Panc1 (cell line): ENCODE data around the gene KRTAP3-1. TPM values are rescaled to one million over a fixed set of nuclear protein-coding genes. Genes with fewer than 3 reads are reported as not detected.

ENCODE experiments used
- ATAC-seq: fragments of 200-7000 bp; cut with Tn5 transposase; 2 replicates; pipeline ENCODE4 v1.9.1; 2020; ENCODE audit warnings: mild to moderate bottlenecking, moderate library complexity
- BruUV-seq: library from RNA; stranded (reverse); fragments of 400-500 nt; replicated peaks from 2 replicates; lab custom pipeline; 2021; lab: Mats Ljungman, UMichigan
- CTCF ChIA-PET: fragments of 300-600 bp; sonication (Branson Sonifier 250); formaldehyde crosslinking; loops from one replicate; lab custom pipeline; 2022; ENCODE audit warnings: antibody characterized with exemption; lab: Charles Lee
- POLR2A ChIA-PET: fragments of 300-600 bp; sonication (Branson Sonifier 250); formaldehyde crosslinking; loops from one replicate; lab custom pipeline; 2022; ENCODE audit warnings: antibody characterized with exemption; lab: Charles Lee
- DNase-seq: peaks from one replicate; pipeline ENCODE4 v3.0.0-alpha.2; 2010; ENCODE audit warnings: low read depth, low spot score
- H3K27ac ChIP-seq: 2 replicates; pipeline ENCODE4 v1.5.1; 2011; ENCODE audit warnings: mild to moderate bottlenecking, low read length, inconsistent platforms
- H3K27me3 ChIP-seq: fragments of 200-500 bp; sonication (Bioruptor generic); 2 replicates; pipeline ENCODE4 v1.6.0; 2014; ENCODE audit warnings: low read length, inconsistent platforms; ENCODE audit not compliant: control insufficient read depth, insufficient read depth
- H3K36me3 ChIP-seq: fragments of 200-500 bp; sonication (Bioruptor generic); 2 replicates; pipeline ENCODE4 v1.5.1; 2014; ENCODE audit warnings: inconsistent platforms, mild to moderate bottlenecking, low read length, moderate library complexity; ENCODE audit not compliant: control insufficient read depth, insufficient read depth
- H3K4me1 ChIP-seq: 2 replicates; pipeline ENCODE4 v1.5.1; 2011; ENCODE audit warnings: inconsistent platforms, mild to moderate bottlenecking, low read length, moderate library complexity; ENCODE audit not compliant: control insufficient read depth, insufficient read depth
- H3K4me3 ChIP-seq, 2 experiments: 2 replicates each; pipeline ENCODE4 v1.5.1; 2011 to 2012; ENCODE audit warnings: low read depth in 2 of 2, low read length in 2 of 2, mild to moderate bottlenecking in 2 of 2, inconsistent platforms in 1 of 2, moderate library complexity in 1 of 2
- H3K9me3 ChIP-seq: fragments of 200-500 bp; sonication (Bioruptor generic); 2 replicates; pipeline ENCODE4 v1.5.1; 2014; ENCODE audit warnings: low read depth, mild to moderate bottlenecking, inconsistent platforms, low read length, moderate library complexity; ENCODE audit not compliant: control insufficient read depth, insufficient read depth
- POLR2AphosphoS5 ChIP-seq: IDR thresholded peaks from 2 replicates; pipeline ENCODE4 v1.6.1; 2012; ENCODE audit warnings: mild to moderate bottlenecking, low read depth, low read length, moderate library complexity
- SIN3A ChIP-seq: IDR thresholded peaks from 2 replicates; pipeline ENCODE4 v1.6.1; 2012; ENCODE audit warnings: low read depth, mild to moderate bottlenecking, low read length, moderate library complexity, borderline replicate concordance; ENCODE audit not compliant: insufficient read depth
- TCF7L2 ChIP-seq: IDR thresholded peaks from 2 replicates; pipeline ENCODE4 v1.6.1; 2011; ENCODE audit warnings: mild to moderate bottlenecking, low read depth, low read length, inconsistent platforms
- in situ Hi-C: cut with HindIII; loops from 2 replicates; pipeline ENCODE4 v1.10.0; 2016; ENCODE audit warnings: low sequenced_read_pairs, low pct_unique_long_range_greater_than_20kb
- intact Hi-C: fragments of 100-400 bp; cut with micrococcal nuclease; formaldehyde crosslinking; loops from one replicate; pipeline ENCODE4 v1.10.0; 2022; ENCODE audit not compliant: unreplicated experiment
- total RNA-seq: library from RNA; stranded (reverse); gene quantifications from one replicate; pipeline ENCODE4 v1.2.1, GENCODE V29; 2021; ENCODE audit not compliant: unreplicated experiment
- TF ChIP-seq, protein P1 (sequence below): fragments of 450-650 bp; IDR thresholded peaks from 2 replicates; pipeline ENCODE4 v1.5.1; 2017; ENCODE audit warnings: mild to moderate bottlenecking
- TF ChIP-seq, protein P2 (sequence below), 2 experiments: IDR thresholded peaks; 2 replicates each; pipeline ENCODE4 v1.6.1; 2011 to 2012; ENCODE audit warnings: low read depth in 2 of 2, control low read depth in 1 of 2, low read length in 1 of 2, mild to moderate bottlenecking in 1 of 2, moderate library complexity in 1 of 2; ENCODE audit not compliant: insufficient read depth in 1 of 2

The KRTAP3-1 gene
- total RNA-seq, 1 experiment from 2014 or later: not detected

DNA sequence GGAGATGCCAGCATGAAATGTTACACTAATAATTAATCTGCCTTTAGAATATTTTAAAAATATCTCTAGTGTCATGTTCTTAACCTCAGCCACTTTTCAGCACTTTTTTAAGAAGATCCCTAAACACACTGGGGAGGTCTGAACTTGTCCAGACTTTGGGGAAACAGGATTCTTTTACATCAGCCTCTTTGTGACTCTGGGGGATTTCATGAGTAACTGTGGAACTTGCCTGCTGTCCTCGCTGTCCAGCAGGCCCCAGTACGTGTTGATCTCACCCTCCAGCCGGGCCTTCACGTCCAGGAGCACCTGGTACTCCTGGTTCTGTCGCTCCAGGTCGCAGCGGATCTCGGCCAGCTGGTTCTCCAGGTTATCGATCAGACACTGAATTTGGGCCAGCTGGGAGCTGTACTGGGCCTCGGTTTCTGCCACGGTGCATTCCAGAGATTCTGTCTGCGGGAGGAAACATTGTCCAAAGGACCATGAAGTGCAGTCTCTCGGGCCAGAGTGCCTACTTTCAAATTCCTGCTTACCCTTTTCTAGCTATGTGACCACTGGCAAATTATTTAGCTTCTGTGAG lies 30.3 kb downstream of the KRTAP3-1 start:
- TF ChIP-seq POLR2AphosphoS5 (no peak), SIN3A (no peak), TCF7L2 (no peak)
- TF ChIP-seq, protein P1, sequence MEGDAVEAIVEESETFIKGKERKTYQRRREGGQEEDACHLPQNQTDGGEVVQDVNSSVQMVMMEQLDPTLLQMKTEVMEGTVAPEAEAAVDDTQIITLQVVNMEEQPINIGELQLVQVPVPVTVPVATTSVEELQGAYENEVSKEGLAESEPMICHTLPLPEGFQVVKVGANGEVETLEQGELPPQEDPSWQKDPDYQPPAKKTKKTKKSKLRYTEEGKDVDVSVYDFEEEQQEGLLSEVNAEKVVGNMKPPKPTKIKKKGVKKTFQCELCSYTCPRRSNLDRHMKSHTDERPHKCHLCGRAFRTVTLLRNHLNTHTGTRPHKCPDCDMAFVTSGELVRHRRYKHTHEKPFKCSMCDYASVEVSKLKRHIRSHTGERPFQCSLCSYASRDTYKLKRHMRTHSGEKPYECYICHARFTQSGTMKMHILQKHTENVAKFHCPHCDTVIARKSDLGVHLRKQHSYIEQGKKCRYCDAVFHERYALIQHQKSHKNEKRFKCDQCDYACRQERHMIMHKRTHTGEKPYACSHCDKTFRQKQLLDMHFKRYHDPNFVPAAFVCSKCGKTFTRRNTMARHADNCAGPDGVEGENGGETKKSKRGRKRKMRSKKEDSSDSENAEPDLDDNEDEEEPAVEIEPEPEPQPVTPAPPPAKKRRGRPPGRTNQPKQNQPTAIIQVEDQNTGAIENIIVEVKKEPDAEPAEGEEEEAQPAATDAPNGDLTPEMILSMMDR: no peak
- TF ChIP-seq, protein P2, sequence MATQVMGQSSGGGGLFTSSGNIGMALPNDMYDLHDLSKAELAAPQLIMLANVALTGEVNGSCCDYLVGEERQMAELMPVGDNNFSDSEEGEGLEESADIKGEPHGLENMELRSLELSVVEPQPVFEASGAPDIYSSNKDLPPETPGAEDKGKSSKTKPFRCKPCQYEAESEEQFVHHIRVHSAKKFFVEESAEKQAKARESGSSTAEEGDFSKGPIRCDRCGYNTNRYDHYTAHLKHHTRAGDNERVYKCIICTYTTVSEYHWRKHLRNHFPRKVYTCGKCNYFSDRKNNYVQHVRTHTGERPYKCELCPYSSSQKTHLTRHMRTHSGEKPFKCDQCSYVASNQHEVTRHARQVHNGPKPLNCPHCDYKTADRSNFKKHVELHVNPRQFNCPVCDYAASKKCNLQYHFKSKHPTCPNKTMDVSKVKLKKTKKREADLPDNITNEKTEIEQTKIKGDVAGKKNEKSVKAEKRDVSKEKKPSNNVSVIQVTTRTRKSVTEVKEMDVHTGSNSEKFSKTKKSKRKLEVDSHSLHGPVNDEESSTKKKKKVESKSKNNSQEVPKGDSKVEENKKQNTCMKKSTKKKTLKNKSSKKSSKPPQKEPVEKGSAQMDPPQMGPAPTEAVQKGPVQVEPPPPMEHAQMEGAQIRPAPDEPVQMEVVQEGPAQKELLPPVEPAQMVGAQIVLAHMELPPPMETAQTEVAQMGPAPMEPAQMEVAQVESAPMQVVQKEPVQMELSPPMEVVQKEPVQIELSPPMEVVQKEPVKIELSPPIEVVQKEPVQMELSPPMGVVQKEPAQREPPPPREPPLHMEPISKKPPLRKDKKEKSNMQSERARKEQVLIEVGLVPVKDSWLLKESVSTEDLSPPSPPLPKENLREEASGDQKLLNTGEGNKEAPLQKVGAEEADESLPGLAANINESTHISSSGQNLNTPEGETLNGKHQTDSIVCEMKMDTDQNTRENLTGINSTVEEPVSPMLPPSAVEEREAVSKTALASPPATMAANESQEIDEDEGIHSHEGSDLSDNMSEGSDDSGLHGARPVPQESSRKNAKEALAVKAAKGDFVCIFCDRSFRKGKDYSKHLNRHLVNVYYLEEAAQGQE (IDR thresholded peaks at IDR 0.05; ENCODE audit: insufficient read depth in 1 of 2, low read depth in 2 of 2, low read length in 1 of 2): no peak
- no peak for ATAC-seq
- intact Hi-C loops: no loop called here
- Histone ChIP-seq H3K9me3 (no peaks in the 10 kb centered on the region), H3K4me3 (no peak overlapping the region), H3K36me3 (no peaks in the 10 kb centered on the region), H3K27ac (no peak overlapping the region), H3K27me3 (no peaks in the 10 kb centered on the region; the same call in 1 of the 2 replicates), H3K4me1 (no peaks in the 10 kb centered on the region)
- no peak for DNase-seq
- ChIA-PET POLR2A (no interaction called here), CTCF (no interaction called here)
- no TSS peak for BruUV-seq
- in situ Hi-C loops: no loop called here

DNA sequence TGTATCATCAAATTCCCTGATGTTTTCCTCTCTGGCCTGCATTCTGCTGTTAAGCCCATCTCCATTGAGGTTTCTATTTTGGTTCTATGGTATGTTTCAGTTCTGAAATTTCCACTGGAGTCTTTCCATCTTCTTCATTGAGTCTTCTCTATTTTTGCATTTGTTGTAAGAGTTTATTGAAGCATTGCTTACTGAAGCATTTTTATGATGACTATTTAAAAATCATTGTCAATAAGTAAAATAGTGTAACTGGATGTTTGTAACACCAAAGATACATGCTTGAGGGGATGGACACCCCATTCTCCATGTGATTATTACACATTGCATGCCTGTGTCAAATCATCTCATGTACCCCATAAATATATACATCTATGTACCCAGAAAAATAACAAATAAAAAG lies 33.4 kb downstream of the KRTAP3-1 start:
- ATAC-seq: no peak
- Histone ChIP-seq H3K9me3 (no peaks in the 10 kb centered on the region), H3K27me3 (no peaks in the 10 kb centered on the region; the same call in 1 of the 2 replicates), H3K27ac (no peak overlapping the region), H3K4me1 (no peaks in the 10 kb centered on the region), H3K4me3 (no peak overlapping the region), H3K36me3 (no peaks in the 10 kb centered on the region)
- in situ Hi-C loops: no loop called here
- CTCF ChIA-PET: no interaction called here
- intact Hi-C loops: no loop called here
- BruUV-seq: no TSS peak
- TF ChIP-seq SIN3A: no peak
- no peak for TF ChIP-seq POLR2AphosphoS5
- no peak for TF ChIP-seq TCF7L2
- POLR2A ChIA-PET: no interaction called here
- DNase-seq: no peak

DNA sequence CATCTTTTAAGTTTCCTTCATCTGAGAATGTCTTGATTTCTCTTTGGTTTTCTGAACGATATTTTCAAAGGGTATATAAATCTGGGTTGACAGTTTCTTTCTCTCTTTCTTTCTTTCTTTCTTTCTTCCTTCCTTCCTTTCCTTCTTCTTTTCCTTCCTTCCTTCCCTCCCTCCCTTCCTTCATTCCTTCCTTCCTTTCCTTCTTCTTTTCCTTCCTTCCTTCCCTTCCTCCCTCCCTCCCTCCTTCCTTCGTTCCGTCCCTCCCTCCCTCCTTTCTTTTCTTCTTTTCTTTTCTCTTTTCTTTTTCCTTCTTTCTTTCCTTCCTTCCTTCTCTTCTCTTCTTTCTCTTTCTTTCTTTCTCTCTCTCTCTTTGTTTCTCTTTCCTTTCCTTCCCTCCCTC lies 34.6 kb downstream of the KRTAP3-1 start:
- Histone ChIP-seq H3K4me3 (no peak overlapping the region), H3K27ac (no peak overlapping the region), H3K4me1 (no peaks in the 10 kb centered on the region), H3K36me3 (no peaks in the 10 kb centered on the region), H3K9me3 (no peaks in the 10 kb centered on the region), H3K27me3 (no peaks in the 10 kb centered on the region; the same call in 1 of the 2 replicates)
- no TSS peak for BruUV-seq
- POLR2A ChIA-PET: no interaction called here
- ATAC-seq (no peak), DNase-seq (no peak)
- CTCF ChIA-PET: no interaction called here
- TF ChIP-seq, protein P2 (IDR thresholded peaks at IDR 0.05; ENCODE audit: insufficient read depth in 1 of 2, low read depth in 2 of 2, low read length in 1 of 2): no peak
- in situ Hi-C loops: no loop called here
- intact Hi-C loops: no loop called here
